Central memory CD8-positive, alpha-beta T cell (primary cell): ENCODE data around the gene MIPOL1.
"Not testable (repeated sequence)": the region's sequence is repeated elsewhere in the genome, so short reads cannot be mapped to it uniquely, and the experiment has no call there.

Experiments
- ATAC-seq: fragments of 150-1000 bp; cut with Tn5 transposase; replicated peaks from 2 replicates; pipeline ENCODE4 v1.10.0; 2022; ENCODE audit warnings: mild to moderate bottlenecking, moderate FRiP score, moderate number of reproducible peaks; ENCODE audit not compliant: poor library complexity, severe bottlenecking; ENCODE audit errors: extremely low read depth
- DNase-seq, 2 donors: peaks; one replicate each; pipeline ENCODE4 v3.0.0; 2021; ENCODE audit warnings: low spot score in 2 of 2
- H3K27ac Mint-ChIP-seq: one replicate; pipeline ENCODE4 v1.8.0; 2022; ENCODE audit warnings: low read depth, mild to moderate bottlenecking, moderate library complexity, mixed read lengths
- H3K27me3 Mint-ChIP-seq: one replicate; pipeline ENCODE4 v1.8.0; 2022; ENCODE audit warnings: mixed read lengths
- H3K36me3 Mint-ChIP-seq: one replicate; pipeline ENCODE4 v1.8.0; 2022; ENCODE audit warnings: mild to moderate bottlenecking, moderate library complexity, mixed read lengths; ENCODE audit not compliant: insufficient read depth
- H3K4me1 Mint-ChIP-seq: one replicate; pipeline ENCODE4 v1.8.0; 2022; ENCODE audit warnings: mixed read lengths
- H3K4me3 Mint-ChIP-seq: one replicate; pipeline ENCODE4 v1.8.0; 2022; ENCODE audit warnings: mild to moderate bottlenecking, moderate library complexity, mixed read lengths
- H3K9me3 Mint-ChIP-seq: one replicate; pipeline ENCODE4 v1.8.0; 2022; ENCODE audit warnings: mixed read lengths

Gene MIPOL1

DNA sequence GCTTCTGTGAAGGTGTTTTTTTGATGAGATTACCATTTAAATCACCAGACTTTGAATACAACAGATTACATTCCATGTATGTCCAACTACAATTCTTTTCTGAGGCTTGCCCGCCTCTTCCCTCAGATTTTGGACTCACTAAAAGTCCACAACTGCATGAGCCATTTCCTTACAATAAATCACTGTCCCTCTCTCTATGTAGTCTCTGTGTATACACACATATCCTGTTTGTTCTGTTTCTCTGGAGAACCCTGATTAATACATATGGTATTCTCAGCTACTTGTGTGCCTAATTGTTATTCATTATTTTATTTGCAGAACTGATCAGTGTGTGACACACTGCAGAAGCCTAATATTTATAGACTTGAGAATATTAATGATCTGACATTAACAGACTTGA, 2.4 kb upstream of the MIPOL1 start:
- H3K9me3 Mint-ChIP-seq = peaks cover 8% of the 10 kb centered on the region
- no peak for ATAC-seq
- H3K36me3 Mint-ChIP-seq = no peaks in the 10 kb centered on the region
- H3K27me3 Mint-ChIP-seq = no peaks in the 10 kb centered on the region
- no peaks in the 10 kb centered on the region for H3K4me1 Mint-ChIP-seq
- no peak overlapping the region for H3K27ac Mint-ChIP-seq
- DNase-seq = no peak
- no peak overlapping the region for H3K4me3 Mint-ChIP-seq

DNA sequence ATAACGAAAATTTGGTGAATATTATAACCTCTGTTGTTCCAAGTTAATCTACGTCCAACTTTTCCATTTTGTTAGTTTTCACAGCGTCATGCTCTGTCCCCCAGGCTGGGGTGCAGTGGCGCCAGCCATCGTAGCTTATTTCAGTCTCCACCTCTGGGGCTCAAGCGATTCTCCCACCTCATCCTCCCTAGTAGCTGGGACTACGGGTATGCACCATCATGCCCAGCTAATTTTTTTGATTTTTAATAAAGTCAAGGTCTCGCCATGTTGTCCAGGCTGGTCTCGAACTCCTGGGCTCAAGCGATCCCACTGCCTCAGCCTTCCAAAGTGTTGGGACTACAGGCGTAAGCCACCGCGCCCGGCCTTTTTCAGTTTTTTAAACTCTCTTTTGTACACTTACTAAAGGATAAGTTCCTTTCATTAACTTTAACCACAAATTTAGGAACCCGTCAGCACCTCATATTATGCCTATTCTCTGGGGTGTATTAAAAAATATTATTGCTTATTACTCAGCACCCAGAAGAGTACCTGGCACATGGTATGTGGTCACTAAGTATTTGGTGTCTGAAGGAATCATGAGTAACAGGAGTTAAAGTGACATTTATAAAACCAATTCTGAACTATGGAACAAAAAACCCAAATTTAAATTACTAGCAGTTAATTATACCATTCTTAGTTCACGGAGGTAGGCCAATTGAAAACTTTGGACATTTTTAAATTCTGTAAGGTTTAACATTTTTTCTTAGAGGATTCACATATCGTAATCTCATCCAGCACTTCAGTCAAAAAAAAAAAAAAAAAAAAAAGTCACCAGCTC, 925 bp upstream of the MIPOL1 start:
- Mint-ChIP-seq H3K9me3 (peaks cover 8% of the 10 kb centered on the region), H3K4me3 (no peak overlapping the region), H3K27ac (no peak overlapping the region)

DNA sequence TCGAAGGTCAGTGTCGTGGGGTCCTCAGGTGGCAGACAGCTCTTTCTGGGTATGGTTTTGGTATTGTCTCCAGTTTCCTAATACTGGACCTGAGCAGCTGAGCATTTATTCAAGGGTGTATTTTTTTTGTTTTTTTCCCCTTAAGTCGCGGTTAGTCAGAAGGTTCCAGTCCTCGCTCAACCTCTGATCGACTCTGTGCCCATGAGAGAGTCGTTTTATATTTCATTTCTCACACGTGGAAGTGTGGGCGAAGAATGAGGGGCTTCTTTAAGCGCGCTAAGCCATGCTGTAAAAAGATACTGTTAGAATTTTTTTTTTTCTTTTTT, 499 bp downstream of the MIPOL1 start:
- no peak for DNase-seq
- Mint-ChIP-seq H3K36me3 (no peaks in the 10 kb centered on the region), H3K27me3 (no peaks in the 10 kb centered on the region), H3K4me3 (no peak overlapping the region), H3K4me1 (no peaks in the 10 kb centered on the region), H3K27ac (no peak overlapping the region), H3K9me3 (peaks cover 8% of the 10 kb centered on the region)
- no peak for ATAC-seq

More for the DNA sequence above, 925 bp upstream of the MIPOL1 start:
- H3K27me3 Mint-ChIP-seq = no peaks in the 10 kb centered on the region
- H3K4me1 Mint-ChIP-seq = no peaks in the 10 kb centered on the region
- no peaks in the 10 kb centered on the region for H3K36me3 Mint-ChIP-seq
- no peak for ATAC-seq
- DNase-seq = no peak

DNA sequence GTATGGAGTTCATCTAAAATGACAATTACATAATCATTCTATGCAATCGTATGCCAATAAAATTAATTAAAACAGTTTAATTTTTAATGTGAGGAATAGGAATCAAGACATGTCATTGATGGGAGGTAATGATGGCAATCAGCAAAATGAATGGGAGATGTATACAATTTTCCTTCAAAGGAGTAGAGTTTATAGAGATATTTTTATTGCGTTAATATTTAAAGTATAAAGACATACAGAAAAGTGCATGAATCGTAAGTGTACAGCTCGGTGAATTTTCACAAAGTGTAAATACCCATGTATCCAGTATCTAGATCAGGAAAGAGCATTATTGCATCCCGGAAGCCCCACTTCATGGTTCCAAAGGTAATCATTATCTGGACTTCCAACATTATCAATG, 1.2 kb downstream of the MIPOL1 start:
- Mint-ChIP-seq H3K27me3 (no peaks in the 10 kb centered on the region), H3K4me3 (no peak overlapping the region)
- no peak for DNase-seq

DNA sequence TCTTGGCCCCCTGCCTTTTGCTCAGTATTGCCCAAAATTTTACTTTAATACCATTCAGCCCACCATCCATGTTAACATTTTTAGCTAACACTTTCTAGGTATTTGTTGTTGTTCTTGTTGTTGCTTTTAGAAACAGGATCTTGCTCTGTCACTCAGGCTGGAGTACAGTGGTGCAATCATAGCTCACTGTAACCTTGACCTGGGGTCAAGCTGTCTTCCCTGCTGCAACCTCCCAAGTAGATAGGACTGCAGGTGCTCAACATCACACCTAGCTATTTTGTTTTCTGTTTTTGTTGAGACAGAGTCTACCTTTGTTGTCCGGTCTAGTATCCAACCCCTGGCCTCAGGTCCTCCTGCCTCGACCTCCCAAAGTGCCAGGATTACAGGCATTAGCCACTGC, 4.0 kb downstream of the MIPOL1 start:
- no peak overlapping the region for H3K27ac Mint-ChIP-seq
- DNase-seq (no peak), ATAC-seq (no peak)
- H3K27me3 Mint-ChIP-seq = no peaks in the 10 kb centered on the region
- H3K9me3 Mint-ChIP-seq = no peaks in the 10 kb centered on the region
- no peaks in the 10 kb centered on the region for H3K4me1 Mint-ChIP-seq
- H3K4me3 Mint-ChIP-seq = no peak overlapping the region
- peaks cover 1% of the 10 kb centered on the region for H3K36me3 Mint-ChIP-seq

More for the DNA sequence above, 1.2 kb downstream of the MIPOL1 start:
- Mint-ChIP-seq H3K9me3 (peaks cover 8% of the 10 kb centered on the region), H3K27ac (no peak overlapping the region), H3K36me3 (peaks cover 1% of the 10 kb centered on the region), H3K4me1 (no peaks in the 10 kb centered on the region)
- no peak for ATAC-seq

DNA sequence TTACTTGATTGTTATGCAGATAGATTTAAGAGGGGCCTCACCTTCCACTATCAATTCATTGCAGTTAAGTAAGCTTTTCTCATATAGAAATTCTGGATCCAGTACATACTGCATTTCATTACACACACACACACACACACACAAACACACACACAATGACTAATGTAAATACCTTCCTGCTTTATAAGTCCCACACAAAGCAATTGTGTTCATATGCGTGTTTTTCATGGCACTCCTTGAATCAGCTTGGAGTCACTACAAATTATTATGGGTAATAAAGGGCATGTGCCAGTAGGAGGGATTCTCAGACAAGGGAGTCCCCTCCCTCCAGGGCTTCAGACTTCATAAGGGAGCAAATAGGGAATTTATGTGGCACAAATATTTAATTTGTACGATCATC, 4.5 kb downstream of the MIPOL1 start:
- no peaks in the 10 kb centered on the region for H3K9me3 Mint-ChIP-seq
- no peak overlapping the region for H3K27ac Mint-ChIP-seq
- H3K36me3 Mint-ChIP-seq = peaks cover 1% of the 10 kb centered on the region
- H3K4me1 Mint-ChIP-seq = no peaks in the 10 kb centered on the region
- no peak overlapping the region for H3K4me3 Mint-ChIP-seq
- DNase-seq = no peak
- ATAC-seq = no peak
- H3K27me3 Mint-ChIP-seq = no peaks in the 10 kb centered on the region

DNA sequence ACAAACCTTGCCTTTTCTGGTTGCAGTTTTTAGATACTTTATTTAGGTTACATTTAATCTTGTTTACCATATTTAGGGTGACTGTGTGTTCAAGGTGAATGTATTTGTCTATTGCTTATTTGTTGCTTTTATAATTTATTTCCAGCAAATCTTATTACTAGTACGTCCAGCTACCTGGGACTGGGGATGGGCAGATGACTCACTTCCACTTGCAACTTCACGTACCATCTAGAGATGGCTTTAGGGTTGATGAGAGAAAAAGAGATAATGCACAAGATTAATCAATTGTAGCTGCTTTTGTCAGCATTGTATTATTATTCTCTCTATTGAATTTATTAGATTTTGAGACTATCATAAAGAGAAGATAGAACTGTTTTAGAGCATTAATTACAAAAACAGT, 5.1 kb downstream of the MIPOL1 start:
- Mint-ChIP-seq H3K36me3 (peaks cover 1% of the 10 kb centered on the region), H3K4me3 (no peak overlapping the region), H3K4me1 (no peaks in the 10 kb centered on the region), H3K27ac (no peak overlapping the region), H3K27me3 (no peaks in the 10 kb centered on the region), H3K9me3 (no peaks in the 10 kb centered on the region)
- ATAC-seq = no peak
- no peak for DNase-seq

DNA sequence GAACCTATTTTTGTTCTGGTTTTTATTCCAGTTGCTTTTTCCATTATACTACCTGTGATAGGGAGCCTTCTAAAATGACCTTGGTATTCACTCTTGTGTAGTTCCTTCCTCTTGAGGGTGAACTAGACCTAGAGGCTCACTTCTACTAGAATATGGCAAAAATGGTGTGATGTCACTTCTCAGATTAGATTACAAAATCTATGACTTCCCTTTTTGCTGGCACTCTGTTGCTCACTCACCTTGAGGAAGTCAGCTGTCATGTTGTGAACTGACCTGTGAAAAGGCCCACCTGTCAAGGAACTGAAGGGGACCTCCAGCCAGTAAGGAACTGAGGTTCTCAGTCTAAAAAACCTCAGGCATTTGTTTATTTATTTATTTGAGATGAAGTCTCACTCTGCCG, 5.7 kb downstream of the MIPOL1 start:
- no peaks in the 10 kb centered on the region for H3K9me3 Mint-ChIP-seq
- no peak for ATAC-seq

DNA sequence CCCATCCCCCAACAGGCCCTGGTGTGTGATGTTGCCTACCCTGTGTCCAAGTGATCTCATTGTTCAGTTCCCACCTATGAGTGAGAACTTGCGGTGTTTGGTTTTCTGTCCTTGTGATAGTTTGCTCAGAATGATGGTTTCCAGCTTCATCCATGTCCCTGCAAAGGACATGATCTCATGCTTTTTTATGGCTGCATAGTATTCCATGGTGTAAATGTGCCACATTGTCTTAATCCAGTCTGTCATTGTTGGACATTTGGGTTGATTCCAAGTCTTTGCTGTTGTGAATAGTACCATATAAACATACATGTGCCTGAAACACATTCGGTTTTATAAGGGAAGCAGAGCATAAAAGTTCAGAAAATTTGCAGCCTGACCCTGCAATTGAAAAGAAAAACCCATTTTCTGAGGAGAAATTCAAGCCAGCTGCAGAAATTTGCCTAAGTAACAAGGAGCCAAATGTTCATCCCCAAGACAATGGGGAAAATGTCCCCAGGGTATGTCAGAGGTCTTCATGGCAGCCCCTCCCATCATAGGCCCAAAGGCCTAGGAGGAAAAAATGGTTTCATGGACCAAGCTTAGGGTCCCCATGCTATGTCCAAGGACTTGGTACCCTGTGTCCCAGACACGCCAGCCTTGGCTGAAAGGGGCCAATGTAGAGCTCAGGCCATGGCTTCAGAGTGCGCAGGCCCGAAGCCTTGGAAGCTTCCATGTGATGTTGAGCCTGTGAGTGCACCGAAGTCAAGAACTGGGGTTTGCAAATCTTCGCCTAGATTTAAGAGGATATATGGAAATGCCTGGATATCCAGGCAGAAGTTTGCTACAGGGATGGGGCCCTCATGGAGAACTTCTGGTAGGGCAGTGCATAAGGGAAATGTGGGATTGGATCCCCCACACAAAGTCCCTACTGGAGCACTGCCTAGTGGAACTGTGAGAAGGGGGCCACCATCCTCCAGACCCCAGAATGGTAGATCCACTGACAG, 8.2 kb downstream of the MIPOL1 start:
- H3K4me1 Mint-ChIP-seq, DNase-seq, H3K27me3 Mint-ChIP-seq, H3K4me3 Mint-ChIP-seq, ATAC-seq, H3K27ac Mint-ChIP-seq, H3K36me3 Mint-ChIP-seq: not testable (repeated sequence)
- H3K9me3 Mint-ChIP-seq = peaks cover 10% of the 10 kb centered on the region

More for the DNA sequence above, 5.7 kb downstream of the MIPOL1 start:
- no peak overlapping the region for H3K4me3 Mint-ChIP-seq
- no peaks in the 10 kb centered on the region for H3K4me1 Mint-ChIP-seq
- no peak for DNase-seq
- H3K27me3 Mint-ChIP-seq = no peaks in the 10 kb centered on the region
- H3K36me3 Mint-ChIP-seq = peaks cover 1% of the 10 kb centered on the region
- H3K27ac Mint-ChIP-seq = no peak overlapping the region

DNA sequence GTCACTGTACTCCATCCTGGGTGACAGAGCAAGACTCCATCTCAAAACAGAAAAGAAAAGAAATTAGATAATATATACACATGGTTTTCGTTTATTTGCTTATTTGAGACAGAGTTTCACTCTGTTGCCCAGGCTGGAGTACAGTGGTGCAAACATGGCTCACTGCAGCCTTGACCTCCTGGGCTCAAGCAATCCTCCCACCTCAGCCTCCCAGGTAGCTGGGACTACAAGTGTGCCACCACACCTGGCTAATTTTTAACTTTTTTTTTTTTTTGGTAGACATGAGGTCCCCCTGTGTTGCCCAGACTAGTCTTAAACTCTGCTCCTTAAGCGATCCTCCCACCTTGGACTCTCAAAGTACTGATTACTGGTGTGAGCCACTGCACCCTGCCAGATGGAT, 11.9 kb downstream of the MIPOL1 start:
- not testable (repeated sequence) for H3K36me3 Mint-ChIP-seq, H3K4me3 Mint-ChIP-seq, H3K27ac Mint-ChIP-seq, H3K4me1 Mint-ChIP-seq, H3K27me3 Mint-ChIP-seq, ATAC-seq, DNase-seq
- peaks cover 23% of the 10 kb centered on the region for H3K9me3 Mint-ChIP-seq

DNA sequence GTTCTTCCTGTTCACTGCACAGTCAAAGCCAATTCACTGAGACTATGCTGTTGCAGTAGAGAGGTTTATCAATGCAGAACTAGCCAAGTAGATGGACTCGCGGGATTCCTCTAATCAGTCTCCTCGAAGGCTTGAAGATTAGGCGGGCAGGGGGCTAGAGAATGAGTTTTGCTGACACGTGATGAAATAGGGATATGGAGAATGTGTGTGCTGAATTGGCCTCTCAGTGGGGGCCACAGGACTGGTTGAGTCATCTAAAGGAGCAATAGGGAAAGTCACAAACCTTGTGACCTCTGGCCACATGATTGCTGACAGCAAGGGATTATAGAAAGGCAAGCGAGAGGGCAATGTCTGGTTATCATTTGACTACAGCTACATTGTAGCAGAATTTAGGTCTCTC, 12.7 kb downstream of the MIPOL1 start:
- no peak overlapping the region for H3K4me3 Mint-ChIP-seq

DNA sequence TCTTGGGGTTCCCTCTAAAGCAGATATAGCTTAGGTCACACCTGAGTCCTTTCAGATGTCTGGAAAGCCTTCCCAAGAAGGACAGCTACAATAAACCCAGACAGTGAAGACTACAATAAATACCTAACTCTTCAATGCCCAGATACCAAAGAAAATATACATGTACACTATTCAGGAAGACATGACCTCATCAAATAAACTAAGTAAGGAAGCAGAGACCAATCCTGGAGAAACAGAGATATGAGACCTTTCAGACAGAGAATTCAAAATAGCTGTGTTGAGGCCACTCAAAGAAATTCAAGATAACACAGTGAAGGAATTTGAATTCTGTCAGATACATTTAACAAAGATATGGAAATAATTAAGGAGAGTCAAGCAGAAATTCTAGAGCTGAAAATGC, 15.3 kb downstream of the MIPOL1 start:
- Mint-ChIP-seq H3K27me3 (no peaks in the 10 kb centered on the region), H3K4me1 (no peaks in the 10 kb centered on the region), H3K4me3 (no peak overlapping the region), H3K36me3 (no peaks in the 10 kb centered on the region), H3K27ac (no peak overlapping the region), H3K9me3 (peaks cover 42% of the 10 kb centered on the region)
- DNase-seq (no peak), ATAC-seq (no peak)

More for the DNA sequence above, 12.7 kb downstream of the MIPOL1 start:
- no peak for DNase-seq
- no peaks in the 10 kb centered on the region for H3K27me3 Mint-ChIP-seq
- H3K36me3 Mint-ChIP-seq = no peaks in the 10 kb centered on the region
- H3K4me1 Mint-ChIP-seq = no peaks in the 10 kb centered on the region
- no peak overlapping the region for H3K27ac Mint-ChIP-seq
- H3K9me3 Mint-ChIP-seq = peaks cover 30% of the 10 kb centered on the region
- ATAC-seq = no peak

DNA sequence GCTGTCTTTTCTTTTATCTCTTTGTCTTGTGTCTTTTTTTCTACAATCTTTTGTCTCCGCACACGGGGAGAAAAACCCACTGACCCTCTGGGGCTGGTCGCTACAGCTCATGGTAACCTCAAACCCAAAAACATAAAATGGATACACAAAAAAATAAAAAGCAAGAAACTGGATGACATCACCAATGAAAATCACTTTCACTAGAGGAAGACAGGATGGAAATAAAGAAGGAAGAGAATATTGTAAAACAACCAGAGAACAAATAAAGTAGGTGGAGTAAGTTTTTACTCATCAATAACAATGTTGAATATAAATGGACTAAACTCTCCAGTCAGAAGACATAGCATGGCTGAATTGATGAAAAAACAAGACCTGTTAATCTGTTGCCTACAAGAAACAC, 17.6 kb downstream of the MIPOL1 start:
- H3K36me3 Mint-ChIP-seq = no peaks in the 10 kb centered on the region

More for the DNA sequence above, 17.6 kb downstream of the MIPOL1 start:
- H3K9me3 Mint-ChIP-seq = peaks cover 35% of the 10 kb centered on the region
- no peaks in the 10 kb centered on the region for H3K27me3 Mint-ChIP-seq
- H3K4me1 Mint-ChIP-seq = no peaks in the 10 kb centered on the region
- no peak for DNase-seq
- H3K27ac Mint-ChIP-seq = no peak overlapping the region
- ATAC-seq = no peak
- no peak overlapping the region for H3K4me3 Mint-ChIP-seq
